ENCODE data around the gene RAMP1.

RAMP1 gene

GRCh38 chr2:237859533-237860272 is at the start of gene RAMP1:
TSS of gene RAMP1 (plus strand) at chr2:237859623. CDS start at chr2:237859676, 53 bp downstream.
- no peak for TF ChIP-seq CTCF (IDR thresholded peaks at IDR 0.05; ENCODE audit: low read depth, low read length)
- no peak for TF ChIP-seq MAX (IDR thresholded peaks at IDR 0.05; ENCODE audit: low read depth, low read length)
- TF ChIP-seq POLR2A (IDR thresholded peaks at IDR 0.05; ENCODE audit: extremely low read depth, insufficient read length), result no peak
- no peak for TF ChIP-seq MYC (IDR thresholded peaks at IDR 0.05; ENCODE audit: low read depth, low read length)
- H3K4me3 ChIP-seq (ENCODE audit: low read depth, low read length), result no peak within 1 kb of the TSS
- DNase-seq (ENCODE audit: low read depth), result no peak

GRCh38 chr2:237815637-237816036 is 43.8 kb upstream of the RAMP1 start:
- TF ChIP-seq MAX (IDR thresholded peaks at IDR 0.05; ENCODE audit: low read depth, low read length) (no peak), POLR2A (IDR thresholded peaks at IDR 0.05; ENCODE audit: extremely low read depth, insufficient read length) (no peak), MYC (IDR thresholded peaks at IDR 0.05; ENCODE audit: low read depth, low read length) (no peak), CTCF (IDR thresholded peaks at IDR 0.05; ENCODE audit: low read depth, low read length) (no peak)
- H3K4me3 ChIP-seq (ENCODE audit: low read depth, low read length), result no peak overlapping the region
- no peak for DNase-seq (ENCODE audit: low read depth)

GRCh38 chr2:237816531-237816930 is 42.9 kb upstream of the RAMP1 start:
- TF ChIP-seq CTCF (IDR thresholded peaks at IDR 0.05; ENCODE audit: low read depth, low read length) (no peak), POLR2A (IDR thresholded peaks at IDR 0.05; ENCODE audit: extremely low read depth, insufficient read length) (no peak), MAX (IDR thresholded peaks at IDR 0.05; ENCODE audit: low read depth, low read length) (no peak), MYC (IDR thresholded peaks at IDR 0.05; ENCODE audit: low read depth, low read length) (no peak)
- no peak overlapping the region for H3K4me3 ChIP-seq (ENCODE audit: low read depth, low read length)
- no peak for DNase-seq (ENCODE audit: low read depth)

GRCh38 chr2:237818066-237818473 is 41.4 kb upstream of the RAMP1 start:
- TF ChIP-seq MAX (IDR thresholded peaks at IDR 0.05; ENCODE audit: low read depth, low read length) (no peak), POLR2A (IDR thresholded peaks at IDR 0.05; ENCODE audit: extremely low read depth, insufficient read length) (no peak), CTCF (IDR thresholded peaks at IDR 0.05; ENCODE audit: low read depth, low read length) (no peak), MYC (IDR thresholded peaks at IDR 0.05; ENCODE audit: low read depth, low read length) (no peak)
- peak; percentile 32 for DNase-seq (ENCODE audit: low read depth)
- no peak overlapping the region for H3K4me3 ChIP-seq (ENCODE audit: low read depth, low read length)

- H3K4me3 ChIP-seq (ENCODE audit: low read depth, low read length), result no peak overlapping the region
- no peak for TF ChIP-seq CTCF (IDR thresholded peaks at IDR 0.05; ENCODE audit: low read depth, low read length)
- no peak for TF ChIP-seq MAX (IDR thresholded peaks at IDR 0.05; ENCODE audit: low read depth, low read length)
- TF ChIP-seq MYC (IDR thresholded peaks at IDR 0.05; ENCODE audit: low read depth, low read length), result no peak
- no peak for TF ChIP-seq POLR2A (IDR thresholded peaks at IDR 0.05; ENCODE audit: extremely low read depth, insufficient read length)
- no peak for DNase-seq (ENCODE audit: low read depth)
Measured at GRCh38 chr2:237819231-237819630, 40.2 kb upstream of the RAMP1 start.

Measured in NB4 (cell line).